Measurements from ENCODE around the gene SFT2D2.

SFT2D2 gene

DNA sequence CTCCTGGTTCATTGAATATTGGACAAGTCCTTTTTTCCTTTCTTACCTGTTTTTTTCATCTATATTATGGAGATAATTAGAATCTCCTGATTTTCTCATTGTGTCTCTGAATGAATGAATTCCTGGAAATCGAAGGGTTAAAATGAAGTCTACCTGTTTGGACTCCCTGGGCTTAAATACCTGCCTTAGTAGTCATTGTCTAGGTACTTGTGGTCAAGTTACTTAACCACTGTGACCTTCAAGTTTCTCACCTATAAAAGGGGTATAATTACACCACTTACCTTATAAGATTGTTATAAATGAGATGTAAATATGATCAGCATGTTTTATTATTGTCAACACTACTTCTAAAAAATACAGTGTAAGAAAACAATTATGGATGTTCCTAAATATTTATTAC is 45.8 kb downstream of the SFT2D2 start:
- DNase-seq = no peak

DNA sequence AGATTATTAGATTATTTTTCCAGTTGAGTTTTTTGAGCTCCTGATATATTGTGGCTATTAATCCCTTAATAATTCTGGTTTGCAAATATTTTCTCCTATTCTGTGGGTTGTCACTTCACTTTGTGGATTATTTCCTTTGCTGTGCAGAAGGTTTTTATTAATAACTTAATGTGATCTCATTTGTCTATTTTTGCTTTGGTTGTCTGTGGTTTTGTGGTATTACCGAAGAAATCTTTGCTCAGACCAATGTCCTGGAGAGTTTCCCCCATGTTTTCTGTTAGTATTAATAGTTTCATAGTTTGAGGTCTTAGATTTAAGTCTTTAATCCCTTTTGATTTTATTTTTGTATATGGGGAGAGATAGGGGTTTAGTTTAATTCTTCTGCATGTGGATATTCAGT is 47.8 kb downstream of the SFT2D2 start:
- no peak for DNase-seq

- no peak for DNase-seq
Measured at GRCh38 chr1:168279253-168279652, 53.4 kb downstream of the SFT2D2 start.

DNA sequence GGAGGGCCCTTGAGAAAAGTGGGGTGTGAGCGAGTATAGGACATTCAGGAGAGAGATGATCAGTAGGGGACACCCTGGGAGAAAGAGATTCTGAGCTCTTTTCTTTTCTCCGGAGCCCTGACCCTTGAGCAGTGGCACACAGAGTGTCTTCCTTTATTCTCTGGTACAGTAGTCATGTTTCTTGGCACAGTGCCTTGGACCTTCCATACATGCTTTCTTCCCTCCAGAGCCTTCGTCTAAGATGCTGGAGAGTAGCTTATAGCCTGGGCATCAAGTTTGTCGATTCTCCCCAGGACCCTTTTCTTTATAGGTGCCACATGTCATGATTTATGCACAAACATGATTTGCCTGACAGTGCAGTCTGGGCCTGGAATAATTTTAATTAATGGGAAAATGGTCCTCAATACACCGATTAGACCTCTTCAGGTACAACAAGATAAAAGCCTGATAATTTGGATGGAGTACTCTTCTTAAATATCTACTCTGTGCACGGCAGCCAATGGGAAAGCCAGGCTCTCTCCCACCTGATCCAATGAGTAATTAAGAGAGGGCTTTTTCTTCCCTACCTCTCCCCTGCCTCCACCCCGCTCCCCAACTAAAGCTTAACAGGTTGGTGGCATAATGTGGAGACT is 54.6 kb downstream of the SFT2D2 start, which contains the start of gene TBX19:
TSS of gene TBX19 (plus strand) at position 582 of the 632 bp plus-strand sequence. CDS start 214 bp downstream, outside the sequence.
- no peak for DNase-seq

GRCh38 chr1:168281603-168282325 is 56.0 kb downstream of the SFT2D2 start:
- DNase-seq = no peak

DNA sequence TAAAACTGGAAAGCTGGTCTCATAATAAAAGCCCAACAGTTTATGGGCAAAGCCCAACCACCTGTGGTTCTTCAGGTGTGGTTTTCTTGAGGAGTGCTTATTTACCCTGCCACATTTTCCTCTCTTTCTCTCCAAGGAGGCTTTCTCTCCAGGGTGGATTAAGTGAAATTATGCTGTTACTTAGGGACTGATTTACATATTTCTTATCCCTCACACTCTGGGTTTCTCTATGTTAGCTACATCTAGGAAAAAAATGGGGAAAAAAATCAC is 59.7 kb downstream of the SFT2D2 start:
- peak; percentile 66 for DNase-seq

DNA sequence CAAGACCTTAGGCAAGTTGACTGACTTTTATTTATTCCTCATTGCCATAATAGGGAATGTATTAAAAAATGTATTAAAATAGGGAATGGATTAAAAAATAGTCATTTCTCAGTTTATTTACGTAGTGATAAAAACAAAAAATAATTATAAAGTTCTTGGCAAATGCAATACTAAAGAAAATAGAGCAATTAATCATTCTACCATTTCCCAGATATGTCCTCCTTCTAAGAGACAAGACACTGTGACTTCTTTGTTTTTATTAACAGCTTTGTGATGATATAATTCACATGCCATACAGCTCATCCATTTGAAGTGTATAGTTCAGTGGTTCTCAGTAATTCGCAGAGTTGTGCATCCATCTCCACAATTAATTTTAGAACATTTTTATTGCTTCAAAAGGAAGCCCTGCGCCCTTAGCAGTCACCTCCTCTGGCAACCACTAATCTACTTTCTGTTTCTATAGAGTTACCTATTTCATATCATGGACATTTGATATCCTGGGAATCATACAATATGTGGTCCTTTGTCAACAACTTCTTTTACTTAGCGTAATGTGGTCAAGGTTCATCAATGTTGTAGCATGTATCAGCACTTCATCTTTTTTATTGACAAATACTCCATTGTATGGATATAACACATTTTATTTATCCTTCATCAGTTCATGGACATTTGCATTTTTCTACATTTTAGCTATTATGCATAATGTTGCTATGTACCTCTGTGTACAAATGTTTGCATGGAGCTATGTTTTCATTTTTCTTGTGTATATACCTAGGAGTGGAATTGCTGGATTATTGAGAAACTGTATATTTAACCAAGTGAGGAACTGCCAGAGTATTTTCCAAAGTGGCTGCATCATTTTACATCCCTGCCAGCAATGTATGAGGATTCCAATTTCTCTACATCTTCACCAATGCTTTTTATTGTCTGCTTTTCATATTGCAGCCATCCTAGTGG is 60.4 kb downstream of the SFT2D2 start:
- peak; percentile 66 for DNase-seq

GRCh38 chr1:168287237-168287664 is 61.4 kb downstream of the SFT2D2 start:
- peak; percentile 73 for DNase-seq

DNA sequence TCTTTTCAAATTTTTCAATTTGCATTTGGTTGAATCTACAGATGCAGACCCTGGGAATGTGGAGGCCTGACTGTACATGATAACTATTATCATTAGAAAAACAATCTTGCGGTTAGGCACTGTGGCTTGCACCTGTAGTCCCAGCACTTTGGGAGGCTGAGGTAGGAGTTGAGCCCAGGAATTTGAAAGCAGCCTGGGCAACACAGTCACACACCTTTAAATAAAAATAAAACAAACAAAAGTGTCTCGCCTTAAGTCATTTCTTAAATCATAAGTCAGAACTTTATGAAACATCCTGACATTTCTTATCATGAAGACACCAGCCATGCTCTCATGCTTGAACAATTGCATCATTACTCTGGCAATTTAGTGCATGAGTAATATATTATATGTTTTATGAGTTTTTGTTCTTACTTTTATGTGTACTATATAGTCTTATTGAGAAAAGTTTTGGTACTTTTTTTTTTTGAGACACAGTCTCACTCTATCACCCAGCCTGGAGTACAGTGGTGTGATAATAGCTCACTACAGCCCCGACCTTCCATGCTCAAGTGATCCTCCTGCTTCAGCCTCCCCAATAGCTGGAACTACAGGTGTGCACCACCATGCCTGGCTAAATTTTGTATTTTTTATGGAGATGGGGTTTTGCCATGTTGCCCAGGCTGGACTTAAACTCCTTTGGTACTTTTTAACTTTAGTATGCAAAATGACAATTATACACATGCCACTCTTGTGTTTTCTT is 62.7 kb downstream of the SFT2D2 start:
- no peak for DNase-seq

- no peak for DNase-seq
Measured at GRCh38 chr1:168291222-168291837, 65.5 kb downstream of the SFT2D2 start.

DNA sequence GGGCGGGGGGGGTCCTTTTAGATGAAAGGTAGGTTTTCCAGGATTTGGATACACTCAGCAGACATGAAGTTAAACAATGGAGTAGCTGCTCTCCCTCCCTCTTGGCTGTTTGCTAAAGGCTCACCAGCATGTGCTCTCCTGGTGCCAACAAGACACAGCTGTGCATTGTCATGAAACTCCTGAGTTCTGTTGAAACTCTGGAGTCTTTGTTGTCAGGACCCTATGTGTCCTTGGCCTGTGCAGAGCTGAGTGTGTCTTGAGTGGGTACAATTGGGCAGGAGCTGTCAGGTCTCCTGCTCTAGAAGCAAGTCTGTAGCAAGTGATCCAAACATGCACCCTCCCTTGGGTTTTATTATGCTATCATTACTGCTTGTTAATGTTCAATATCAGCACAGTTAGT is 67.6 kb downstream of the SFT2D2 start:
- DNase-seq = no peak

DNA sequence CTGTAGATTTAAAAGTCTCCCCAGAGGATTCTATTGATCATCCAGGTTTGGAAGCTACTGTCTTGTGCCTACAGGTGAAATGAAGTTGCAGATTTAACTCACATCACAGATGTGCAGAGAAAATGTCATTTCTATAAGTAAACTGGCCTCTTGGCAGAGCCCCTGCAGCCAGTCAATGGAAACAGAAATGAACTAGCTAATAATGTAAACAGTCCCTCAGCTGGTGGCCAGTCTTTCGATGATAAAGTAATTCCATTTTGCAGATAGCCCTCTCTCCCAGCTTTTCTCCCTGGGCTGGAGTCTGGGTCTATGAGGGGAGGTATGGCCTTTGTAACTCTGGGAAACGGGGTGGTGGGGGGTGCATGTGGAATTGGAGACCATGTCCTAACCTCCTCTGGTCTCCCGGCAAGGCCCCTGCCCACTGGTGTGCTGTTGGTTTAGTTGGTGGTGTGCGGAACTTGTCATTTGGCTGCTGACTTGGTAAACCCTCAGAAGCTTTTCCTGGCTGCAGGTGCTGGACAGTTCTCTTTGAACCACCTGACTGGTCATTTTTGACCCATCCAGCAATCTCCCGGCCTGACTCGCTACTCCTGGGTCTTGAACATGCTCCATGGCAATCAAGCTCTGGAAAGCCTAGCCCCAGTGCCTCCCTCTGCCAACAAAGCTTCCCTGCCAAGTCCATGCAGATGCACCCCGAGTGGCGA is 69.8 kb downstream of the SFT2D2 start:
- DNase-seq = no peak

GRCh38 chr1:168297019-168297730 is 71.4 kb downstream of the SFT2D2 start:
- peak; percentile 27 for DNase-seq

DNA sequence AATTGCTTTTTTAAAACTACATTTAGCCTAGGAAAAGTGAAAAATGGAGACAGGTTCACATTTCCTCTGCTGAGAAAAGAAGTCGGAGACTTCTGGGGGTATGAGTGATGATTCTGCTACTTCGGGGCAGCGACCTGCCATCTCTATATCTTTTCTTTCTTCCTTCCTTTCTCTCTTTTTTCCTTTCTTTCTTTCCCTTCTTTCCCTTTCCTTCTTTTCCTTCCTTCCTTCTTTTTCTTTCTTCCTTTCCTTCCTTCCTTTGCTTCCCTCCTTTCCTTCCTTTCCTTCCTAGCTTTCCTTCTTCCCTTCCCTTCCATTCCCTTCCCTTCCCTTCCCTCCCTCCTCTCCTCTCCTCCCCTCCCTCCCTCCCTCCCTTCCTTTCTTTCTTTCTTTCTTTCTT is 72.6 kb downstream of the SFT2D2 start:
- DNase-seq = no peak

GRCh38 chr1:168300626-168301025 is 74.8 kb downstream of the SFT2D2 start:
- no peak for DNase-seq

DNA sequence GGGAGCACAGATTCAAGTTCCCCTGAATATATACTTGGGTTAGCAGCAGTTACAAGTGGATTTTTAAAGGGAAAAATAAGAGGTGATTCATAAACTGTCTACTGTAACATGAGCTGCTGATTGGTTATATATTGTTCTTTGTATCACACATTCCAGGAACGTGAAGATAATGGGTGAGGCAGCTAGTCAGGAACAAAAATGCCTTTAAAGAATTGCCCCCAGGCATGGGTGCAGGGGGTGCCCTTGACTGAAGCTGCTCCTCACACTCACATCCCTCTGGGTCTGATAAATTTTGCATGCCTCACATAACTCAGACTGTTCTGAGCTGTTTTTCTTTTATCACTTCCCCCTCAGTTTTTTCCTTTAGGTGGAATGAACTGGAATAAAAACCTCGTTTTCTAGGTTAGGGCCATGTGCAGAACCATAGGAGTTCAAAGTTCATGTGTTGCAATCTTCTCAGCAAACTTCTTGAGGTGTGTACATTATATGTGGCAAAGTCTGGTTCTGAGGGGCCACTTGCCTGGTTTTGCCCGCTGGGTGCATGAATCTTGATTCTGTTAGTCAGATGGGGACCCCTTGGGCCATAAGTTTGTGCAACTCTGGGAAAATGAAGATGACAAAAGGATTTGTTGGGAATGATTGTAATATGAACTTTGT is 76.0 kb downstream of the SFT2D2 start:
- DNase-seq = no peak
